A673 (cell line): Measurements from ENCODE around the gene RCBTB2. TPM values are rescaled to one million over a fixed set of nuclear protein-coding genes. Genes with fewer than 3 reads are reported as not detected.
A peak's percentile ranks its signal among the peaks of the same experiment; 100 is the strongest.

Source experiments
- BruUV-seq: library from RNA; stranded (reverse); fragments of 400-500 nt; replicated peaks from 2 replicates; lab custom pipeline; 2021; lab: Mats Ljungman, UMichigan
- CTCF ChIA-PET: fragments of 300-600 bp; sonication (Branson Sonifier 250); formaldehyde crosslinking; loops from one replicate; lab custom pipeline; 2022; ENCODE audit warnings: antibody characterized with exemption; lab: Charles Lee
- POLR2A ChIA-PET: fragments of 300-600 bp; sonication (Branson Sonifier 250); formaldehyde crosslinking; loops from one replicate; lab custom pipeline; 2022; ENCODE audit warnings: antibody characterized with exemption; ENCODE audit not compliant: low non-redundant PET; lab: Charles Lee
- DNase-seq: peaks from one replicate; pipeline ENCODE4 v3.0.0-alpha.2; 2015; ENCODE audit warnings: low spot score
- H3K27ac ChIP-seq: fragments of 200-600 bp; sonication (generic); 2 replicates; pipeline ENCODE4 v1.5.1; 2016; ENCODE audit warnings: mixed run types, low read depth, mild to moderate bottlenecking, mixed read lengths, antibody characterized with exemption, low read length; ENCODE audit not compliant: poor library complexity, severe bottlenecking
- H3K27me3 ChIP-seq: fragments of 200-600 bp; sonication (generic); replicated peaks from 2 replicates; pipeline ENCODE4 v1.6.1; 2017; ENCODE audit warnings: mixed run types, low read depth, mild to moderate bottlenecking, mixed read lengths, antibody characterized with exemption, low read length; ENCODE audit not compliant: insufficient read depth, poor library complexity
- H3K36me3 ChIP-seq: fragments of 200-600 bp; sonication (generic); 2 replicates; pipeline ENCODE4 v1.6.1; 2016; ENCODE audit warnings: mixed run types, mild to moderate bottlenecking, mixed read lengths, antibody characterized with exemption, low read length; ENCODE audit not compliant: insufficient read depth, poor library complexity, severe bottlenecking
- H3K4me1 ChIP-seq: fragments of 200-600 bp; sonication (generic); 2 replicates; pipeline ENCODE4 v1.6.1; 2017; ENCODE audit warnings: mixed run types, mild to moderate bottlenecking, mixed read lengths, antibody characterized with exemption, low read length; ENCODE audit not compliant: insufficient read depth, poor library complexity, severe bottlenecking
- H3K4me3 ChIP-seq: fragments of 200-600 bp; sonication (generic); 2 replicates; pipeline ENCODE4 v1.5.1; 2016; ENCODE audit warnings: low read depth, mixed run types, mild to moderate bottlenecking, mixed read lengths, low read length; ENCODE audit not compliant: poor library complexity, severe bottlenecking
- H3K9me3 ChIP-seq: fragments of 200-600 bp; sonication (generic); 2 replicates; pipeline ENCODE4 v1.6.1; 2016; ENCODE audit warnings: mixed run types, low read depth, mild to moderate bottlenecking, mixed read lengths, antibody characterized with exemption, low read length; ENCODE audit not compliant: poor library complexity, severe bottlenecking
- EZH2 ChIP-seq: fragments of 200-600 bp; sonication (generic); IDR thresholded peaks from 2 replicates; pipeline ENCODE4 v1.6.1; 2017; ENCODE audit warnings: borderline replicate concordance, low read depth, mild to moderate bottlenecking, mixed read lengths, antibody characterized with exemption, low read length; ENCODE audit not compliant: poor library complexity, severe bottlenecking
- intact Hi-C: fragments of 100-400 bp; cut with micrococcal nuclease; formaldehyde crosslinking; loops from one replicate; pipeline ENCODE4 v1.10.0; 2022; ENCODE audit not compliant: unreplicated experiment
- total RNA-seq: library from RNA; stranded (reverse); gene quantifications from 2 replicates; pipeline ENCODE4 v1.2.3, GENCODE V29; 2021
- TF ChIP-seq, protein P1 (sequence below): fragments of 300-800, 200-600 bp; sonication (generic); conservative IDR thresholded peaks from 2 replicates; pipeline ENCODE4 v1.5.1; 2017; ENCODE audit warnings: low read depth, mild to moderate bottlenecking, antibody characterized with exemption, low read length, moderate library complexity, mixed read lengths

Gene RCBTB2
- total RNA-seq, 1 experiment from 2014 or later = 6.3 TPM

DNA sequence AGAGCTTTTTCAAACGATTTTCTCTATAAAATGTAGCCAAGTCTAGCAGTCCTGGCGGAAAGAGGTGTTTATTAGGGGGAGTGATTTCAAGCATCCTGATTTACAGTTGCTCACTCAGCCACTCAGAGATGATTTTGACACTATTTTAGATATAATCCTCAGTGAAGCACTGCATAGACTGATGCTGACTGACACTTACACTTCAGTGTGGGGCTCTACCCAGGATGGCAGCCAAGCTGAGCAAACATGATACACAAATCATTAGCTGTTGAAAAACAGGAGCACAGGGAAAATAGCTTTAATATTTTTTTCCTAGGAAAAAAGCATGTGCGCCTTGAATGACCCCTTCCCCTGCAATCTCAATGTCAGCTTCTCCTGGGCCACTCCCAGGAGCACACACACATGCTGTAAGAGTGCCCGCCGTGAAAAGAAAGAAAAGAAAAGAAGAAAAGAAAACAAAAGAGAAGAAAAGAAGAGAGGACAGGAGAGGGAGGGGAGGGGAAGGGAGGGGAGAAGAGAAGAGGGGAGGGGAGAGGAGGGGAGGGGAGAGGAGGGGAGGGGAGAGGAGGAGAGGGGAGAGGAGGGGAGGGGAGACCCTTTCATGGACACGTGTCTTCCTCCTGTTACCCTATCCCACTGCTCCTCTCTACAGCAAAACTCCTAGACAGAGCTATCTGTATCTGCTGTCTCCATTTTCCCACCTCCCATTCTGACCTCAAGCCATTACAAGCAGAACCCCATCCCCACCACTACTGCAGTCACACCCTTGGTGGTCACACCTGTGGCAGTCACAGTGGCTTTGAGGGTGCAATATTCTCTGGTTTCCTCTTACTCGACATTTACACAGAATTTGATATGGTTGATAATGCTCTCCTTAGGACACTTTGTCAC lies 36.4 kb downstream of the RCBTB2 start:
- H3K36me3 ChIP-seq = no peaks in the 10 kb centered on the region
- POLR2A ChIA-PET = no interaction called here
- TF ChIP-seq EZH2 = no peak
- TF ChIP-seq, protein P1, sequence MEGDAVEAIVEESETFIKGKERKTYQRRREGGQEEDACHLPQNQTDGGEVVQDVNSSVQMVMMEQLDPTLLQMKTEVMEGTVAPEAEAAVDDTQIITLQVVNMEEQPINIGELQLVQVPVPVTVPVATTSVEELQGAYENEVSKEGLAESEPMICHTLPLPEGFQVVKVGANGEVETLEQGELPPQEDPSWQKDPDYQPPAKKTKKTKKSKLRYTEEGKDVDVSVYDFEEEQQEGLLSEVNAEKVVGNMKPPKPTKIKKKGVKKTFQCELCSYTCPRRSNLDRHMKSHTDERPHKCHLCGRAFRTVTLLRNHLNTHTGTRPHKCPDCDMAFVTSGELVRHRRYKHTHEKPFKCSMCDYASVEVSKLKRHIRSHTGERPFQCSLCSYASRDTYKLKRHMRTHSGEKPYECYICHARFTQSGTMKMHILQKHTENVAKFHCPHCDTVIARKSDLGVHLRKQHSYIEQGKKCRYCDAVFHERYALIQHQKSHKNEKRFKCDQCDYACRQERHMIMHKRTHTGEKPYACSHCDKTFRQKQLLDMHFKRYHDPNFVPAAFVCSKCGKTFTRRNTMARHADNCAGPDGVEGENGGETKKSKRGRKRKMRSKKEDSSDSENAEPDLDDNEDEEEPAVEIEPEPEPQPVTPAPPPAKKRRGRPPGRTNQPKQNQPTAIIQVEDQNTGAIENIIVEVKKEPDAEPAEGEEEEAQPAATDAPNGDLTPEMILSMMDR = no peak
- DNase-seq = no peak
- no peaks in the 10 kb centered on the region for H3K27me3 ChIP-seq
- H3K27ac ChIP-seq = no peak overlapping the region
- peaks cover 22% of the 10 kb centered on the region for H3K4me1 ChIP-seq
- BruUV-seq = no TSS peak
- H3K9me3 ChIP-seq = no peaks in the 10 kb centered on the region
- intact Hi-C loops = no loop called here
- CTCF ChIA-PET = no interaction called here
- H3K4me3 ChIP-seq = no peak overlapping the region

DNA sequence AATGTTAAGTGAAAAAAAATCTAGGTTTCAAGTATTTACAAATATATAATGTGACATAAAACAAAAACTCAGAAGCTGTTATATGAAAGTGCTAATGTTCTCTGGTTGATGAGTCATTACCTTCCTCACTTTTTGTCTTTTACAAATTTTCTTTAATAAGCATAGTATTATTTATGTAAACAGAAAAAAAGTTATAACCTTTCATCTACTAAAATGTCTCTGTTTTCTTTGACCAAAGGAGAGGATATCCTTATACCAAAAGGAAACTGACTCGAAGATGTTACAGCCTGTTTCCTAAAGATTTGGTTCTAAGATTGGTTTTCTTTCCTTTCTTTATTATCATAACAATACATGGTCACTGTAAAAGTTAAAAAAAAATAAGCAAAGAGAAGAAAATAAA lies 38.0 kb downstream of the RCBTB2 start:
- CTCF ChIA-PET = interaction anchor here (0.6 kb wide), 1 partner anchor 83 kb away, joined by 5 read pairs; no protein-coding TSS in a partner anchor
- DNase-seq = no peak
- Histone ChIP-seq H3K27ac (no peak overlapping the region), H3K4me3 (no peak overlapping the region), H3K9me3 (no peaks in the 10 kb centered on the region), H3K27me3 (no peaks in the 10 kb centered on the region), H3K36me3 (no peaks in the 10 kb centered on the region), H3K4me1 (peaks cover 19% of the 10 kb centered on the region)
- POLR2A ChIA-PET = no interaction called here
- intact Hi-C loops = no loop called here
- no TSS peak for BruUV-seq
- TF ChIP-seq EZH2 = no peak
- TF ChIP-seq, protein P1 = no peak

DNA sequence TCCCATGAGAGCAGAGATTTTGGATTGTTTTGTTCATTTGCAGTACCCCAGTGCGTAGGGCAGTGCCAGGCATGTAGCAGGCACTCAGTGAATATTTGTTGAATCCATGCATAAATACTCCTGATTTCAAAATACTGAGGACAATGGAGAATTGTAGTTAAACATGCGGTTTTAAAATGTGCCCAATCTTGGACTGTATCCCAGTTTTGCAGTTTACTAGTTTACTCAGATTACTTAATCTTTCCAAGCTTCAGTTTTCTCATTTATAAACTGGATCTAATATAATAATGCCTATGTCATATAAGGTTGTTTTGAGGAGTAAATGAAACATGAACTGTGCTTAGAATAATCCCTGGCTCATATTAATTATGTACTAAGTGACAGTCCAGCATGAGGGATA lies 39.0 kb downstream of the RCBTB2 start:
- no peaks in the 10 kb centered on the region for H3K36me3 ChIP-seq
- H3K4me3 ChIP-seq = no peak overlapping the region
- peaks cover 19% of the 10 kb centered on the region for H3K4me1 ChIP-seq
- no TSS peak for BruUV-seq
- intact Hi-C loops = no loop called here
- no peaks in the 10 kb centered on the region for H3K9me3 ChIP-seq
- CTCF ChIA-PET = no interaction called here
- H3K27ac ChIP-seq = no peak overlapping the region
- TF ChIP-seq EZH2 = no peak
- TF ChIP-seq, protein P1 = no peak
- POLR2A ChIA-PET = no interaction called here
- H3K27me3 ChIP-seq = no peaks in the 10 kb centered on the region
- DNase-seq = peak; percentile 36
